Astrocyte of the hippocampus (primary cell): ENCODE results near the gene BRCA2.

Experiments
- DNase-seq: peaks from one replicate; pipeline ENCODE4 v3.0.0; 2011; ENCODE audit warnings: low read depth, low spot score

BRCA2 gene

DNA sequence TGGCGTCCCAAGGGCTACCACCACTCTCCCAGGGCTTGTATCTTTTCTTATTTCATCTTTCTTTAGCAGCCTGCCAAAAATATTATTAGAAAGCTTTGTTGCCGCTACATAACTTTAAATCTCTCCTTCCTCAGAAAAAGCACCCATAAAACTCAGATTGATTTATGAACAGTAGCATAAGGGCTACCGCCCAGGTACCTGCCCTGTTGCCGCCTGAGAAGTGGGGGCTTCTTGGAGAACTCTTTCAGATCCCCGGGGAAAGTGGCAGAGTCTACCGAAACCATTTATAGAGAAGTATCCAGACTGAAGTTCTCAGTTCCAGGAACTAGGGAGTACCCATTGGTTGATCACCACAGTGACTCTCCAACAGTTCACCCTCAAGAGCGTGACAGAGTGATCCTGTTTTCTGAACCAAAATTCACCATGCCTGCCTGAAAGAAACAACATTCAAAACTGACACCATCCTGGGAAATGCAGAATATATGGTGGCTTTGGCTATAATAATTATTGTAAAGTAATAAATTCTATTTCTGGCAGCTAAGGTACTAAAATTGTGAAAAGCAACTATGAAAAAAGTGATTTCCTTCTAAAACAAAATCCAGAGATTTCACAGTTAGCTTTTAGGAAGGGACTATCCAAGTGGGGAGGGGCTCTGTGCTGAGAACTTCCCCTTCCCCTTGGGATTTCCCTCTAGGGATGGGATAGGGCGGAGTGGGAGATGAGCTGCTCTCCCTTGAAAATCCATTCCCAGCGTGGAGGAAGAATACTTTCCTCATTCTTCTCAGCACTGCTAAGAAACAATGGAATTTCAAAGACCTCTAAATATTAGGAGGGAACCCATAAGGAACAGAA, 113.5 kb downstream of the BRCA2 start:
- no peak for DNase-seq

GRCh38 chr13:32429433-32429909, 114.2 kb downstream of the BRCA2 start:
- no peak for DNase-seq

DNA sequence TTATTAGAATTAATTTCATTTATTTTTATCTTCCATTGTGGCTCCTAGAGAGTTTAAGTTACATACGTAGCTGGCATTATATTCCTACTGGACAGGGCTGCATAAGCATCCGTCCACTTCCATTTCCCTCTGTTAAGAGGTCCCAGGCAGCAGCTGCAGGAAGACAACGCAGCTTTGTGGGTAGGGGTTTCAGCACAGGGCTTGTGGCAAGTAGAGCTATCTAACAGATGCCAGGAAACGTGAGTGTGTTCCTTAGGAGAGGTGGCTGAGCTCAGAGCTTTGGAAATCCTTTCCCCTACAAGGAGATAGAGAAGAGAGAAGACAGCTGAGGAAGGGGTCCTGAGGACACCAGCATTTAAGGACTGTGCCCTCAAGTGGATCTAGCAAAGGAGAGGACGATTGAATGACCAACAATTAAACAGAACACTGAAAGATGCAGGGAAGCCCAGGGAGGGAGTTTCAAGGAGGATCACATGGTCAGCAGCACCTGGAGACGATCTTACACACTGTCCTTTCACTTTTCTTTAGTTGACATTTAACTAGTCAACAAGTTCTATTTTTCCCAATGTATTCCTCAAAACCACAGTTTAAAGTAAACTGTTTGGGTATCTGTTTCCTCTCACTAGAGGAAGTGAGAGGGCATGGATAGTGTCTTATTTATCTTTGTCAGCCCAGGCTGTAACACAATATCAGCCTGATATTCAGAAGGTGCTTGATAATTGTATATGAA, 114.9 kb downstream of the BRCA2 start:
- no peak for DNase-seq

- DNase-seq: no peak
Measured at GRCh38 chr13:32431361-32431760, 116.1 kb downstream of the BRCA2 start.

- DNase-seq: no peak
Measured at GRCh38 chr13:32432856-32433255, 117.5 kb downstream of the BRCA2 start.

- DNase-seq: peak; percentile 56
Measured at GRCh38 chr13:32438871-32439270, 123.6 kb downstream of the BRCA2 start.

- no peak for DNase-seq
Measured at GRCh38 chr13:32443111-32443510, 127.8 kb downstream of the BRCA2 start.

- DNase-seq: peak; percentile 74
Measured at GRCh38 chr13:32445461-32445860, 130.2 kb downstream of the BRCA2 start.

GRCh38 chr13:32446220-32446619, 130.9 kb downstream of the BRCA2 start:
- DNase-seq: no peak

DNA sequence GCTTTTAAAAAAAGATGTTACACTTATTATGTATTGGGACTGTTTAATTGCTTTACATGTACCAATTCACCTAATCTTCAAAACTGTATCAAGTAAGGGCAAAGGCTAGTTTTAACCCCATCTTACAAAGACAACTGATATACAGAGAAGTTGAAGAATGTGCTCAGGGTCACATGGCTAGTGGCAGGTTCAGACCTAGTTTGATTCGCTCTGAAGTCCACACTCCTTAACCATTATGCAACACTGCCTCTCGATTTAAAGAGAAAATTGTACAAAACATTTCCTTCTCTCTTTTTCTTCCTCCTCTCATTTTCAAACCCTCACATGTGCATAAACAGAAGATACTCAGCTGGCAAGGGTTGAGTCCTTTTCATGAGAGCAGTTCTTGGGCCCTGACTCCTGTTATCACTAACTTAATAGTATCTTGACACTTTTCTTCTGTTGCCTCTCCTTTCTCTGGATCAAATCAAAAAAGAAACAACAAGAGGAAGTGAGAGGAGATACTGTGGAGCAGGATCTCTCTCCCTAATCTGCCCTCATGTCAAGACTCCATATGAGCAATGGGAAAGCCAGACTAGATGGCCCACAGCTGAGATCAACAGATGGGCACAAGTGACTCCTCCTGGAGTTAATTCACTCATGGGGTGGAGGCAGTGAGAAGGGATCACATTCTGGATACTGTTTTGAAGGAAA, 131.6 kb downstream of the BRCA2 start:
- no peak for DNase-seq

GRCh38 chr13:32447894-32448623, 132.8 kb downstream of the BRCA2 start:
- no peak for DNase-seq

GRCh38 chr13:32448972-32449371, 133.7 kb downstream of the BRCA2 start:
- DNase-seq: no peak
